ENCODE data around the gene PRRX2. TPM values are rescaled to one million over a fixed set of nuclear protein-coding genes. Genes with fewer than 3 reads are reported as not detected.
A peak's percentile ranks its signal among the peaks of the same experiment; 100 is the strongest.

PRRX2 gene
- total RNA-seq, 1 donor: 27.5 TPM

DNA sequence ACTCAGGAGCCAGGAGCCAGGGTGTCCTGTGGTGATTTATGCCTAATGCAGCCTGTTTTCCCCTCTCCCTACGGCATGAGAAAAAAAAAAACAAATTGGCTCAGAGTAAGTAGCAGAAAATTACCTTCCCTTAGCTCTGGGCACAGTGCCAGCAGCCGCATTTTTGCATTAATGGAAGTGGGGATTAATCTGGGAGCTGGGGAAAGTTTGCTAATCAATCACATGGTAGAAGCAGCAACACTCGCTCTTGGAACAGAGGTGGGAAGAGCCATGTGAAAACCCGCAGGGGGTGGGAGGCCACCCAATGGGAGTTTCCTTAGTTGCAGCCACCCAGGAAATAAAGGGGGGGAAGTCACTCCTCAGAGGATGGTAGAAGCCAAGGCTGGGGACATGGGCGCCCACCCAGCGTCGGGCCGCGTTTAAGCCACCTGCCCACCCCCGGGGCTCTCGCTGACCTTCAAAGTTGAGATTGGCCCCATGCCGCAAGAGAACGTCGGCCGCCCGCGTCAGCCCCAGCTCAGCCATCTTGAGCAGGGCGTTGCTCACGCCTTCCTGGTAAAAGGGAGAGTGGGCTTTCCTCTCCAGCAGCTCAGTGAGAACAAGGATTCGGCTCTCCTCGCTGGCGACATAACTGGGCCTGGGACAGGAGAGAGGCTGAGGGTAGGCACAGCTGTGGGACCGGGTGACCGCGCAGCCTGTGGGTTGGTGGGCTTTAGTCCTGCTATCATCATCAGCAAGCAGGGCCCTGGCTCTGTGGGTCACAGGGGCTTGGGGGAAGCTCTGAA, 25.2 kb upstream of the PRRX2 start:
- H4K20me1 ChIP-seq (ENCODE audit: insufficient read depth, low read length): peaks cover 41% of the 10 kb centered on the region
- H3K79me2 ChIP-seq (ENCODE audit: insufficient read depth, low read length): peaks cover 60% of the 10 kb centered on the region
- H3K4me1 ChIP-seq (ENCODE audit: insufficient read depth, low read length): peaks cover 19% of the 10 kb centered on the region
- TF ChIP-seq, protein P1, sequence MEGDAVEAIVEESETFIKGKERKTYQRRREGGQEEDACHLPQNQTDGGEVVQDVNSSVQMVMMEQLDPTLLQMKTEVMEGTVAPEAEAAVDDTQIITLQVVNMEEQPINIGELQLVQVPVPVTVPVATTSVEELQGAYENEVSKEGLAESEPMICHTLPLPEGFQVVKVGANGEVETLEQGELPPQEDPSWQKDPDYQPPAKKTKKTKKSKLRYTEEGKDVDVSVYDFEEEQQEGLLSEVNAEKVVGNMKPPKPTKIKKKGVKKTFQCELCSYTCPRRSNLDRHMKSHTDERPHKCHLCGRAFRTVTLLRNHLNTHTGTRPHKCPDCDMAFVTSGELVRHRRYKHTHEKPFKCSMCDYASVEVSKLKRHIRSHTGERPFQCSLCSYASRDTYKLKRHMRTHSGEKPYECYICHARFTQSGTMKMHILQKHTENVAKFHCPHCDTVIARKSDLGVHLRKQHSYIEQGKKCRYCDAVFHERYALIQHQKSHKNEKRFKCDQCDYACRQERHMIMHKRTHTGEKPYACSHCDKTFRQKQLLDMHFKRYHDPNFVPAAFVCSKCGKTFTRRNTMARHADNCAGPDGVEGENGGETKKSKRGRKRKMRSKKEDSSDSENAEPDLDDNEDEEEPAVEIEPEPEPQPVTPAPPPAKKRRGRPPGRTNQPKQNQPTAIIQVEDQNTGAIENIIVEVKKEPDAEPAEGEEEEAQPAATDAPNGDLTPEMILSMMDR (IDR thresholded peaks at IDR 0.05; ENCODE audit: extremely low read depth, low read depth, low read length): no peak
- H3K36me3 ChIP-seq (ENCODE audit: insufficient read depth, low read length): peaks cover 38% of the 10 kb centered on the region
- H2AFZ ChIP-seq (ENCODE audit: low read length): no peak overlapping the region
- H3K9me3 ChIP-seq (ENCODE audit: low read depth, low read length): no peaks in the 10 kb centered on the region
- H3K4me3 ChIP-seq (ENCODE audit: insufficient read depth, low read length): peak overlapping the region; percentile 98
- DNase-seq (ENCODE audit: insufficient read length, low spot score, missing footprints): no peak
- H3K4me2 ChIP-seq (ENCODE audit: insufficient read depth, low read length): peak overlapping the region; percentile 94
- H3K27me3 ChIP-seq (ENCODE audit: insufficient read depth, low read length): no peaks in the 10 kb centered on the region
- peak overlapping the region; percentile 77 for H3K27ac ChIP-seq (ENCODE audit: low read depth, low read length)

DNA sequence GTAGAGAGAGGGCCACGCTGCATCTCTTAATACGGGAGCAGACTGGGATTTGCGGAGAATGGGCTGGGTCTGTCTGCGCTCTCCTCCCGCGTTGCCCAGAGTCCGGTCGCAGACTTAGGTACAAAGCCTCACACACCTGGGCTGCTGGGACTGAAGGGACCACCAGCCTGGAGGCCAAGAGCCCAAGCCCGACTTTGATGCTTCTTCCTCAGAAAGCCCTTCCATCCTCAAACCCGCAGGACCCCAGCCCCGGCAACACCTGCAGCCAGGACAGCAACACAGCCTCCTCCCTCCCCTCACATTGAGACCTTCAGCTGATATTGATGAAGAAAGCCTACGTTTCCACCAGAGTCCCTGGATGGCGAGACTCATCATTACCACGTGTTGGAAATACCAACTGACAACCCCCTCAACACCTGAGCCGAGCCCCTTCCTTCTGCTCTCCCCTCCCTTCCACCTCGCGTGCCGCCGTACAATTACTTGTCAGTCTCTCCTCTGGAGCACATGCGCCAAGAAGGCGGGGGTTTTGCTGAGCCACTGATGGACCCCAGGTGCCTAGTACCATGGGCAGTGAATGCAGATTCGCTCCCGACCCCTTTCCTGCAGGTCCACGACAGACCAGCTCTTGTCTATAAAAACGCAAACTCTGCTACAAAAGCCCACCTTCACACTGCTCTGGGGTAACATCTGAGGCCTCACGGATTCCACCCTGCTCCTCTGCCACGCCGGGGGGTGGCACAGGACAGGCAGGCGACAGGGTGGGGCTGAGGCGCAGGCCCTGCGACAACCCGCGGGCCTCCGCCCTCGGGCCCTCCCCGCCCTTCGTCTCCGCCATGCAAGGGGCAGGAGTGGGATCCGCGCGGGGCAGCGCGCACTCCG, 24.3 kb upstream of the PRRX2 start:
- Histone ChIP-seq H4K20me1 (ENCODE audit: insufficient read depth, low read length) (peaks cover 38% of the 10 kb centered on the region), H2AFZ (ENCODE audit: low read length) (peak overlapping the region; percentile 56), H3K79me2 (ENCODE audit: insufficient read depth, low read length) (peaks cover 54% of the 10 kb centered on the region), H3K36me3 (ENCODE audit: insufficient read depth, low read length) (peaks cover 32% of the 10 kb centered on the region), H3K4me3 (ENCODE audit: insufficient read depth, low read length) (peak overlapping the region; percentile 98), H3K27ac (ENCODE audit: low read depth, low read length) (peak overlapping the region; percentile 77), H3K4me1 (ENCODE audit: insufficient read depth, low read length) (peaks cover 19% of the 10 kb centered on the region), H3K9me3 (ENCODE audit: low read depth, low read length) (no peaks in the 10 kb centered on the region), H3K4me2 (ENCODE audit: insufficient read depth, low read length) (peak overlapping the region; percentile 94), H3K27me3 (ENCODE audit: insufficient read depth, low read length) (no peaks in the 10 kb centered on the region)
- DNase-seq (ENCODE audit: insufficient read length, low spot score, missing footprints): no peak
- TF ChIP-seq, protein P1 (IDR thresholded peaks at IDR 0.05; ENCODE audit: extremely low read depth, low read depth, low read length): no peak

DNA sequence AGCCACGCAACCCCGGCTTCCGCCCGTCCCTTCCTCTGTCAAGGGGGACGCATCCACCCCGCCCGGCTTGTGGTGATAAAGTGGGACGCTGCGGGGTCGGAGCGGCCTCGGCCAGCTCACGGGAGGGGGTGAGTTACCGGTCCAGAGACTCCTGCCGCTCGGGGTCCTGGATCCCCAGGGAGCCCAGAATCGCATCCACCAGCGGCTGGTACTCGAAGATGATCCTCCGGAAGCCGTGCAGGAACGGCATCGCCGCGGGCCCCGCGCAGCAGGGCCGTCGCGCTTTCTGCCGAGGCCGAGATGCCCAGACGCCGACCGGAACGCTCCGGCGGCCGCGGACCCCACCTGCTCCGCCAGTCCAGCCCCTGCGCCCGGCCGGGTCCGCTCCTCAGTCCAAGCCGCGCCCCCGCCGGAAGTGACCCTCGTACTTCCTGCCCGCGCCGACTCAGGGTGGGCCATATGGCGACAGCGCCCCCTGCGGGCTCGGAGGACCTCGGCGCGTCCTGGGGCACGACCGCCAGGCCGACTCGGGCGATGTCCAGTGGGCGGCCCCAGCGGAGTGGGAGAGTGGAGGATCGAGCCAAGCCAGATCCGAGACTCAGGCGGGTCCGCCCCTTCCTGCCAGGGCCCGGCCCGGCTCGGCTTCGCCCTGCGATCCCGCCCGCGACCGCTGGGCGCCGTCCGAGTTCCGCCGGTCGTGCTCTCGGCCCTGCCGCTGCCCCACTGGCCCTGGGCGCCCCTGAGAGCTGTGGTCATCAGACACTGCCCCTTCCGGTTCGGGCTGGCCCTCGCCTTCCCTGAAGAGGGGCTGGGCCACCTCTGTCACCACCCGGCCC, 23.5 kb upstream of the PRRX2 start, which contains the start of gene ASB6:
Gene ASB6 (minus strand): TSS at position 402 of the 836 bp plus-strand sequence. CDS start 152 bp downstream, at position 250.
- peak within 1 kb of the TSS; percentile 77 for H3K27ac ChIP-seq (ENCODE audit: low read depth, low read length)
- H3K4me3 ChIP-seq (ENCODE audit: insufficient read depth, low read length): peak within 1 kb of the TSS; percentile 98
- H3K27me3 ChIP-seq (ENCODE audit: insufficient read depth, low read length): no peaks in the 10 kb centered on the region
- H4K20me1 ChIP-seq (ENCODE audit: insufficient read depth, low read length): peaks cover 38% of the 10 kb centered on the region
- TF ChIP-seq, protein P1 (IDR thresholded peaks at IDR 0.05; ENCODE audit: extremely low read depth, low read depth, low read length): peak; percentile 90
- peak; percentile 100 for DNase-seq (ENCODE audit: insufficient read length, low spot score, missing footprints)
- H3K4me1 ChIP-seq (ENCODE audit: insufficient read depth, low read length): peaks cover 19% of the 10 kb centered on the region
- peak within 1 kb of the TSS; percentile 88 for H2AFZ ChIP-seq (ENCODE audit: low read length)
- peaks cover 26% of the 10 kb centered on the region for H3K36me3 ChIP-seq (ENCODE audit: insufficient read depth, low read length)
- H3K9me3 ChIP-seq (ENCODE audit: low read depth, low read length): no peaks in the 10 kb centered on the region
- peaks cover 49% of the 10 kb centered on the region for H3K79me2 ChIP-seq (ENCODE audit: insufficient read depth, low read length)
- H3K4me2 ChIP-seq (ENCODE audit: insufficient read depth, low read length): peak within 1 kb of the TSS; percentile 94

All from osteoblast (primary cell).